Ishikawa (cell line): ENCODE measurements around the gene EIF5A2.

Experiments used
- CEBPB ChIP-seq: IDR thresholded peaks from 2 replicates; pipeline ENCODE4 v1.6.1; 2012
- CREB1 ChIP-seq: IDR thresholded peaks from 2 replicates; pipeline ENCODE4 v1.6.1; 2012; ENCODE audit warnings: low read depth
- EGR1 ChIP-seq: IDR thresholded peaks from 2 replicates; pipeline ENCODE4 v1.6.1; 2012
- EP300 ChIP-seq: IDR thresholded peaks from 2 replicates; pipeline ENCODE4 v1.6.1; 2012; ENCODE audit warnings: borderline replicate concordance
- FOXM1 ChIP-seq: IDR thresholded peaks from 2 replicates; pipeline ENCODE4 v1.6.1; 2012; ENCODE audit warnings: low read depth, borderline replicate concordance
- MAX ChIP-seq: IDR thresholded peaks from 2 replicates; pipeline ENCODE4 v1.6.1; 2012
- NFIC ChIP-seq: IDR thresholded peaks from 2 replicates; pipeline ENCODE4 v1.6.1; 2012
- RAD21 ChIP-seq: IDR thresholded peaks from 2 replicates; pipeline ENCODE4 v1.6.1; 2012; ENCODE audit warnings: low read depth
- TAF1 ChIP-seq: IDR thresholded peaks from 2 replicates; pipeline ENCODE4 v1.6.1; 2012; ENCODE audit warnings: low read depth, mild to moderate bottlenecking
- TCF12 ChIP-seq: IDR thresholded peaks from 2 replicates; pipeline ENCODE4 v1.6.1; 2012; ENCODE audit warnings: low read depth
- TEAD4 ChIP-seq: IDR thresholded peaks from 2 replicates; pipeline ENCODE4 v1.6.1; 2012
- USF1 ChIP-seq: IDR thresholded peaks from 2 replicates; pipeline ENCODE4 v1.6.1; 2012
- YY1 ChIP-seq: IDR thresholded peaks from 2 replicates; pipeline ENCODE4 v1.6.1; 2012; ENCODE audit warnings: low read depth
- ZBTB7A ChIP-seq: IDR thresholded peaks from 2 replicates; pipeline ENCODE4 v1.6.1; 2012; ENCODE audit warnings: low read depth
- TF ChIP-seq, protein P1 (sequence below): IDR thresholded peaks from 2 replicates; pipeline ENCODE4 v1.6.1; 2012; ENCODE audit warnings: low read depth, mild to moderate bottlenecking

The EIF5A2 gene

GRCh38 chr3:170918715-170919114, 10.3 kb upstream of the EIF5A2 start:
- TF ChIP-seq MAX (no peak), CREB1 (no peak), NFIC (no peak), YY1 (no peak), EGR1 (no peak), ZBTB7A (no peak), CEBPB (no peak), FOXM1 (no peak), RAD21 (no peak), TCF12 (no peak), USF1 (no peak), TAF1 (no peak), EP300 (no peak), TEAD4 (no peak)
- TF ChIP-seq, protein P1, sequence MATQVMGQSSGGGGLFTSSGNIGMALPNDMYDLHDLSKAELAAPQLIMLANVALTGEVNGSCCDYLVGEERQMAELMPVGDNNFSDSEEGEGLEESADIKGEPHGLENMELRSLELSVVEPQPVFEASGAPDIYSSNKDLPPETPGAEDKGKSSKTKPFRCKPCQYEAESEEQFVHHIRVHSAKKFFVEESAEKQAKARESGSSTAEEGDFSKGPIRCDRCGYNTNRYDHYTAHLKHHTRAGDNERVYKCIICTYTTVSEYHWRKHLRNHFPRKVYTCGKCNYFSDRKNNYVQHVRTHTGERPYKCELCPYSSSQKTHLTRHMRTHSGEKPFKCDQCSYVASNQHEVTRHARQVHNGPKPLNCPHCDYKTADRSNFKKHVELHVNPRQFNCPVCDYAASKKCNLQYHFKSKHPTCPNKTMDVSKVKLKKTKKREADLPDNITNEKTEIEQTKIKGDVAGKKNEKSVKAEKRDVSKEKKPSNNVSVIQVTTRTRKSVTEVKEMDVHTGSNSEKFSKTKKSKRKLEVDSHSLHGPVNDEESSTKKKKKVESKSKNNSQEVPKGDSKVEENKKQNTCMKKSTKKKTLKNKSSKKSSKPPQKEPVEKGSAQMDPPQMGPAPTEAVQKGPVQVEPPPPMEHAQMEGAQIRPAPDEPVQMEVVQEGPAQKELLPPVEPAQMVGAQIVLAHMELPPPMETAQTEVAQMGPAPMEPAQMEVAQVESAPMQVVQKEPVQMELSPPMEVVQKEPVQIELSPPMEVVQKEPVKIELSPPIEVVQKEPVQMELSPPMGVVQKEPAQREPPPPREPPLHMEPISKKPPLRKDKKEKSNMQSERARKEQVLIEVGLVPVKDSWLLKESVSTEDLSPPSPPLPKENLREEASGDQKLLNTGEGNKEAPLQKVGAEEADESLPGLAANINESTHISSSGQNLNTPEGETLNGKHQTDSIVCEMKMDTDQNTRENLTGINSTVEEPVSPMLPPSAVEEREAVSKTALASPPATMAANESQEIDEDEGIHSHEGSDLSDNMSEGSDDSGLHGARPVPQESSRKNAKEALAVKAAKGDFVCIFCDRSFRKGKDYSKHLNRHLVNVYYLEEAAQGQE, result no peak

DNA sequence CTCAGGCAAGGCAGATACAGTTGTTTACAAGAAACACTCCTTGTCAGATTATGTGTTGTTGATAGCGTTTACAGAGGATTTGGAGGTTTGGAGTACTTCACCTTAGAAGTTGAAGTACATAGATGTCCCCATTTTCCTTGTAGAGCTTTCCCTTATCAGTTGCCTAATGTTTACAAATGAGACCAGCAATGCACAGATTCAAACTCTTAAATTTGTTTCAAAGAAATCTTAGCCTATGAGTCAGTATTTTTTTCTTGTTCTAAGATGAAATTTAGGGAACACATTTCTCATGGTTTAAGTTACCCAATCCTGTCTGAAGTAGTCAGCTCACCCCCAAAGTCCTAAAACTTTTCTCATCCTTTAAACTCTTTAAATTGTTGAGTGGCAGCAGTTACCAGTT, 6.3 kb upstream of the EIF5A2 start:
- TF ChIP-seq TCF12 (no peak), EP300 (no peak), CREB1 (no peak), ZBTB7A (no peak), RAD21 (no peak), EGR1 (no peak), MAX (no peak)

- TF ChIP-seq ZBTB7A (no peak), TCF12 (no peak), CEBPB (no peak), FOXM1 (no peak), CREB1 (no peak), TAF1 (no peak), TEAD4 (no peak), USF1 (no peak)
- TF ChIP-seq, protein P1, result no peak
These were observed 5.8 kb upstream of the EIF5A2 start for GRCh38 chr3:170914212-170914611.

GRCh38 chr3:170911051-170911450, 2.6 kb upstream of the EIF5A2 start:
- TF ChIP-seq TCF12 (no peak), NFIC (no peak), TEAD4 (no peak), YY1 (no peak), TAF1 (no peak), CREB1 (no peak), USF1 (no peak), EGR1 (no peak), RAD21 (no peak), EP300 (no peak), FOXM1 (no peak), ZBTB7A (no peak), MAX (no peak), CEBPB (no peak)
- TF ChIP-seq, protein P1, result no peak
